ENCODE measurements around the gene AQP5. TPM values are rescaled to one million over a fixed set of nuclear protein-coding genes. Genes with fewer than 3 reads are reported as not detected.

The AQP5 gene
- total RNA-seq, 1 donor, result not detected

- no peak overlapping the region for H3K4me3 ChIP-seq (ENCODE audit: insufficient read depth, low read length)
- H3K4me1 ChIP-seq (ENCODE audit: insufficient read depth, low read length), result peaks cover 10% of the 10 kb centered on the region
- H3K27me3 ChIP-seq (ENCODE audit: insufficient read depth, low read length), result no peaks in the 10 kb centered on the region
- peaks cover 46% of the 10 kb centered on the region for H3K79me2 ChIP-seq (ENCODE audit: insufficient read depth, low read length)
- TF ChIP-seq CTCF (IDR thresholded peaks at IDR 0.05; ENCODE audit: extremely low read depth, low read depth, low read length), result no peak
- no peak overlapping the region for H3K4me2 ChIP-seq (ENCODE audit: insufficient read depth, low read length)
- no peak overlapping the region for H2AFZ ChIP-seq (ENCODE audit: low read length)
- H3K36me3 ChIP-seq (ENCODE audit: insufficient read depth, low read length), result peaks cover 36% of the 10 kb centered on the region
- no peak for DNase-seq (ENCODE audit: insufficient read length, low spot score, missing footprints)
- no peaks in the 10 kb centered on the region for H3K9me3 ChIP-seq (ENCODE audit: low read depth, low read length)
- no peaks in the 10 kb centered on the region for H4K20me1 ChIP-seq (ENCODE audit: insufficient read depth, low read length)
- no peak overlapping the region for H3K27ac ChIP-seq (ENCODE audit: low read depth, low read length)
Observed at GRCh38 chr12:50003595-50003994, 41.9 kb downstream of the AQP5 start.

GRCh38 chr12:50004696-50005095 lies 43.0 kb downstream of the AQP5 start:
- TF ChIP-seq CTCF (IDR thresholded peaks at IDR 0.05; ENCODE audit: extremely low read depth, low read depth, low read length), result no peak
- H3K4me1 ChIP-seq (ENCODE audit: insufficient read depth, low read length), result peaks cover 10% of the 10 kb centered on the region
- H3K79me2 ChIP-seq (ENCODE audit: insufficient read depth, low read length), result peaks cover 55% of the 10 kb centered on the region
- no peak overlapping the region for H3K27ac ChIP-seq (ENCODE audit: low read depth, low read length)
- DNase-seq (ENCODE audit: insufficient read length, low spot score, missing footprints), result no peak
- H3K36me3 ChIP-seq (ENCODE audit: insufficient read depth, low read length), result peaks cover 25% of the 10 kb centered on the region
- no peak overlapping the region for H3K4me3 ChIP-seq (ENCODE audit: insufficient read depth, low read length)
- H2AFZ ChIP-seq (ENCODE audit: low read length), result no peak overlapping the region
- no peaks in the 10 kb centered on the region for H3K27me3 ChIP-seq (ENCODE audit: insufficient read depth, low read length)
- no peak overlapping the region for H3K4me2 ChIP-seq (ENCODE audit: insufficient read depth, low read length)
- H3K9me3 ChIP-seq (ENCODE audit: low read depth, low read length), result no peaks in the 10 kb centered on the region
- no peaks in the 10 kb centered on the region for H4K20me1 ChIP-seq (ENCODE audit: insufficient read depth, low read length)

GRCh38 chr12:50005175-50005574 lies 43.5 kb downstream of the AQP5 start:
- peaks cover 59% of the 10 kb centered on the region for H3K79me2 ChIP-seq (ENCODE audit: insufficient read depth, low read length)
- no peak overlapping the region for H3K27ac ChIP-seq (ENCODE audit: low read depth, low read length)
- DNase-seq (ENCODE audit: insufficient read length, low spot score, missing footprints), result no peak
- peaks cover 24% of the 10 kb centered on the region for H3K36me3 ChIP-seq (ENCODE audit: insufficient read depth, low read length)
- no peak overlapping the region for H2AFZ ChIP-seq (ENCODE audit: low read length)
- H3K9me3 ChIP-seq (ENCODE audit: low read depth, low read length), result no peaks in the 10 kb centered on the region
- H3K27me3 ChIP-seq (ENCODE audit: insufficient read depth, low read length), result no peaks in the 10 kb centered on the region
- peaks cover 10% of the 10 kb centered on the region for H3K4me1 ChIP-seq (ENCODE audit: insufficient read depth, low read length)
- H4K20me1 ChIP-seq (ENCODE audit: insufficient read depth, low read length), result no peaks in the 10 kb centered on the region
- no peak overlapping the region for H3K4me2 ChIP-seq (ENCODE audit: insufficient read depth, low read length)
- TF ChIP-seq CTCF (IDR thresholded peaks at IDR 0.05; ENCODE audit: extremely low read depth, low read depth, low read length), result no peak
- no peak overlapping the region for H3K4me3 ChIP-seq (ENCODE audit: insufficient read depth, low read length)

GRCh38 chr12:50006280-50006679 lies 44.6 kb downstream of the AQP5 start:
- TF ChIP-seq CTCF (IDR thresholded peaks at IDR 0.05; ENCODE audit: extremely low read depth, low read depth, low read length), result no peak
- peaks cover 10% of the 10 kb centered on the region for H3K4me1 ChIP-seq (ENCODE audit: insufficient read depth, low read length)
- DNase-seq (ENCODE audit: insufficient read length, low spot score, missing footprints), result no peak
- no peak overlapping the region for H3K27ac ChIP-seq (ENCODE audit: low read depth, low read length)
- peaks cover 14% of the 10 kb centered on the region for H3K36me3 ChIP-seq (ENCODE audit: insufficient read depth, low read length)
- no peak overlapping the region for H3K4me2 ChIP-seq (ENCODE audit: insufficient read depth, low read length)
- H3K79me2 ChIP-seq (ENCODE audit: insufficient read depth, low read length), result peaks cover 70% of the 10 kb centered on the region
- H3K4me3 ChIP-seq (ENCODE audit: insufficient read depth, low read length), result no peak overlapping the region
- no peak overlapping the region for H2AFZ ChIP-seq (ENCODE audit: low read length)
- H4K20me1 ChIP-seq (ENCODE audit: insufficient read depth, low read length), result no peaks in the 10 kb centered on the region
- no peaks in the 10 kb centered on the region for H3K9me3 ChIP-seq (ENCODE audit: low read depth, low read length)
- no peaks in the 10 kb centered on the region for H3K27me3 ChIP-seq (ENCODE audit: insufficient read depth, low read length)
